ENCODE measurements around the gene AKAP3.

DNA sequence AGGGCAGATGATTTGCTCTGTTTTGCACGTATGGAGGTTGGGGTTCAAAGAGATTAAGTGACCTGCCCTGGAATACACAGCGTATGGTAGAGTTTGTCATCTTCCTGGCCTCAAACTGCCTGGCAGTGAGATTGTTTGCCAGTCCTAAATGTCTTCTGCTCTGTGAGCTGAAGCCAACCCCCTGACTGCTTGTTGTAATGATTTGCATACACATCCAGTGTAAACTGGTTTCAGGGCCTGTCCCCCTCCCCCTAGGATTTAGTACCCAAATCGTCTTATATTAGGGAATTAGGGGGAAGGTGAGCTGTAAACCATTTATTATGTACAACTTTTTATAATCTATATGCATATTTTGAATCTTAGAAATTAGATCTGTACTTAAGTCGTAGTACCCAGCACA lies 38.4 kb downstream of the AKAP3 start:
- TF ChIP-seq JUND (IDR thresholded peaks at IDR 0.05) (no peak), HNF4G (IDR thresholded peaks at IDR 0.05) (no peak), TAF1 (conservative IDR thresholded peaks at IDR 0.05) (no peak), RAD21 (IDR thresholded peaks at IDR 0.05) (no peak), HNF4A (conservative IDR thresholded peaks at IDR 0.05) (no peak), YY1 (IDR thresholded peaks at IDR 0.05) (no peak), EGR1 (IDR thresholded peaks at IDR 0.05; ENCODE audit: low read depth in 2 of 2) (no peak), SP1 (IDR thresholded peaks at IDR 0.05) (no peak), RXRA (IDR thresholded peaks at IDR 0.05) (no peak)
- TF ChIP-seq, protein P1, sequence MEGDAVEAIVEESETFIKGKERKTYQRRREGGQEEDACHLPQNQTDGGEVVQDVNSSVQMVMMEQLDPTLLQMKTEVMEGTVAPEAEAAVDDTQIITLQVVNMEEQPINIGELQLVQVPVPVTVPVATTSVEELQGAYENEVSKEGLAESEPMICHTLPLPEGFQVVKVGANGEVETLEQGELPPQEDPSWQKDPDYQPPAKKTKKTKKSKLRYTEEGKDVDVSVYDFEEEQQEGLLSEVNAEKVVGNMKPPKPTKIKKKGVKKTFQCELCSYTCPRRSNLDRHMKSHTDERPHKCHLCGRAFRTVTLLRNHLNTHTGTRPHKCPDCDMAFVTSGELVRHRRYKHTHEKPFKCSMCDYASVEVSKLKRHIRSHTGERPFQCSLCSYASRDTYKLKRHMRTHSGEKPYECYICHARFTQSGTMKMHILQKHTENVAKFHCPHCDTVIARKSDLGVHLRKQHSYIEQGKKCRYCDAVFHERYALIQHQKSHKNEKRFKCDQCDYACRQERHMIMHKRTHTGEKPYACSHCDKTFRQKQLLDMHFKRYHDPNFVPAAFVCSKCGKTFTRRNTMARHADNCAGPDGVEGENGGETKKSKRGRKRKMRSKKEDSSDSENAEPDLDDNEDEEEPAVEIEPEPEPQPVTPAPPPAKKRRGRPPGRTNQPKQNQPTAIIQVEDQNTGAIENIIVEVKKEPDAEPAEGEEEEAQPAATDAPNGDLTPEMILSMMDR (IDR thresholded peaks at IDR 0.05; ENCODE audit: low read depth, low read length, missing input control) = no peak
- TF ChIP-seq, protein P2, sequence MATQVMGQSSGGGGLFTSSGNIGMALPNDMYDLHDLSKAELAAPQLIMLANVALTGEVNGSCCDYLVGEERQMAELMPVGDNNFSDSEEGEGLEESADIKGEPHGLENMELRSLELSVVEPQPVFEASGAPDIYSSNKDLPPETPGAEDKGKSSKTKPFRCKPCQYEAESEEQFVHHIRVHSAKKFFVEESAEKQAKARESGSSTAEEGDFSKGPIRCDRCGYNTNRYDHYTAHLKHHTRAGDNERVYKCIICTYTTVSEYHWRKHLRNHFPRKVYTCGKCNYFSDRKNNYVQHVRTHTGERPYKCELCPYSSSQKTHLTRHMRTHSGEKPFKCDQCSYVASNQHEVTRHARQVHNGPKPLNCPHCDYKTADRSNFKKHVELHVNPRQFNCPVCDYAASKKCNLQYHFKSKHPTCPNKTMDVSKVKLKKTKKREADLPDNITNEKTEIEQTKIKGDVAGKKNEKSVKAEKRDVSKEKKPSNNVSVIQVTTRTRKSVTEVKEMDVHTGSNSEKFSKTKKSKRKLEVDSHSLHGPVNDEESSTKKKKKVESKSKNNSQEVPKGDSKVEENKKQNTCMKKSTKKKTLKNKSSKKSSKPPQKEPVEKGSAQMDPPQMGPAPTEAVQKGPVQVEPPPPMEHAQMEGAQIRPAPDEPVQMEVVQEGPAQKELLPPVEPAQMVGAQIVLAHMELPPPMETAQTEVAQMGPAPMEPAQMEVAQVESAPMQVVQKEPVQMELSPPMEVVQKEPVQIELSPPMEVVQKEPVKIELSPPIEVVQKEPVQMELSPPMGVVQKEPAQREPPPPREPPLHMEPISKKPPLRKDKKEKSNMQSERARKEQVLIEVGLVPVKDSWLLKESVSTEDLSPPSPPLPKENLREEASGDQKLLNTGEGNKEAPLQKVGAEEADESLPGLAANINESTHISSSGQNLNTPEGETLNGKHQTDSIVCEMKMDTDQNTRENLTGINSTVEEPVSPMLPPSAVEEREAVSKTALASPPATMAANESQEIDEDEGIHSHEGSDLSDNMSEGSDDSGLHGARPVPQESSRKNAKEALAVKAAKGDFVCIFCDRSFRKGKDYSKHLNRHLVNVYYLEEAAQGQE (IDR thresholded peaks at IDR 0.05) = no peak
- TF ChIP-seq, protein P3, sequence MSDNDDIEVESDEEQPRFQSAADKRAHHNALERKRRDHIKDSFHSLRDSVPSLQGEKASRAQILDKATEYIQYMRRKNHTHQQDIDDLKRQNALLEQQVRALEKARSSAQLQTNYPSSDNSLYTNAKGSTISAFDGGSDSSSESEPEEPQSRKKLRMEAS (IDR thresholded peaks at IDR 0.05) = no peak
- TF ChIP-seq, protein P4, sequence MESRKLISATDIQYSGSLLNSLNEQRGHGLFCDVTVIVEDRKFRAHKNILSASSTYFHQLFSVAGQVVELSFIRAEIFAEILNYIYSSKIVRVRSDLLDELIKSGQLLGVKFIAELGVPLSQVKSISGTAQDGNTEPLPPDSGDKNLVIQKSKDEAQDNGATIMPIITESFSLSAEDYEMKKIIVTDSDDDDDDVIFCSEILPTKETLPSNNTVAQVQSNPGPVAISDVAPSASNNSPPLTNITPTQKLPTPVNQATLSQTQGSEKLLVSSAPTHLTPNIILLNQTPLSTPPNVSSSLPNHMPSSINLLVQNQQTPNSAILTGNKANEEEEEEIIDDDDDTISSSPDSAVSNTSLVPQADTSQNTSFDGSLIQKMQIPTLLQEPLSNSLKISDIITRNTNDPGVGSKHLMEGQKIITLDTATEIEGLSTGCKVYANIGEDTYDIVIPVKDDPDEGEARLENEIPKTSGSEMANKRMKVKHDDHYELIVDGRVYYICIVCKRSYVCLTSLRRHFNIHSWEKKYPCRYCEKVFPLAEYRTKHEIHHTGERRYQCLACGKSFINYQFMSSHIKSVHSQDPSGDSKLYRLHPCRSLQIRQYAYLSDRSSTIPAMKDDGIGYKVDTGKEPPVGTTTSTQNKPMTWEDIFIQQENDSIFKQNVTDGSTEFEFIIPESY (IDR thresholded peaks at IDR 0.05) = no peak

All from liver (tissue), 3 donors.